Cardiac fibroblast (primary cell): ENCODE measurements around the gene ERC2.

Source experiments
- DNase-seq, 2 donors: peaks; one replicate each; pipeline versions ENCODE4 v3.0.0 to v3.0.0-alpha.2; 2010; ENCODE audit warnings: low read depth in 2 of 2
- H3K4me3 ChIP-seq, 2 donors: replicated peaks in 1 of 2; 1 replicate in 1 of 2; 2 replicates in 1 of 2; pipeline ENCODE4 v1.5.1; 2011; ENCODE audit warnings: low read depth in 2 of 2, low read length in 2 of 2, mild to moderate bottlenecking in 2 of 2, moderate library complexity in 1 of 2
- TF ChIP-seq, protein P1 (sequence below): IDR thresholded peaks from one replicate; pipeline ENCODE4 v1.5.1; 2011; ENCODE audit warnings: low read depth, mild to moderate bottlenecking, low read length, inconsistent platforms

ERC2 gene

DNA sequence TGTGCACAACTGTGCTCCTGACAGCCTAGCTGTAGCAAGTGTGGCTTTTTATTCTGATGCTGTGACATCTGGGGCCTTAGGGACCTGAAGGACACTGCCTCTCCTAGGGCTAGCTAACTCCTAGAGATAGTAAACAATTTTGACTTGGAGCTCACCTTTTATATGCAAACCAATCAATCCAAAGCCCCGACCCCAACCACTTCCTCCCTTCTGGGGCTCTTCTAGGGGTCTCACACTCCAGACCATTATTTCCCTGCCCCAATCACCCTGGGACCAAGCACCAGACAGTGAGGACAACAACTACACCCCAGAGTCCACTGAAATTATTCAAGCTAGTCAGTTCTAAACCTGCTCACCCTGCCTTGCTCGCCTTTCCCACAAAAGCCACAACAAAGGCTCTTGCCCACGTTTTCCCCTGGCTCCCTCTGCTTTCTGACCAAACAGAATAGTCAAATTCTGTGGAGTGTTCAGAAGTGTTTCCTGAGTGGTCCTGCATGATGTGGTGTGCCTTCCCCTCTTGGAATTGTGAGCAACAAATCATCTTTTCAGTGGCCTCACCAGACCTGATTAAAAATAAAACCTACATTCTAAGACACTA is 897.0 kb downstream of the ERC2 start:
- TF ChIP-seq, protein P1, sequence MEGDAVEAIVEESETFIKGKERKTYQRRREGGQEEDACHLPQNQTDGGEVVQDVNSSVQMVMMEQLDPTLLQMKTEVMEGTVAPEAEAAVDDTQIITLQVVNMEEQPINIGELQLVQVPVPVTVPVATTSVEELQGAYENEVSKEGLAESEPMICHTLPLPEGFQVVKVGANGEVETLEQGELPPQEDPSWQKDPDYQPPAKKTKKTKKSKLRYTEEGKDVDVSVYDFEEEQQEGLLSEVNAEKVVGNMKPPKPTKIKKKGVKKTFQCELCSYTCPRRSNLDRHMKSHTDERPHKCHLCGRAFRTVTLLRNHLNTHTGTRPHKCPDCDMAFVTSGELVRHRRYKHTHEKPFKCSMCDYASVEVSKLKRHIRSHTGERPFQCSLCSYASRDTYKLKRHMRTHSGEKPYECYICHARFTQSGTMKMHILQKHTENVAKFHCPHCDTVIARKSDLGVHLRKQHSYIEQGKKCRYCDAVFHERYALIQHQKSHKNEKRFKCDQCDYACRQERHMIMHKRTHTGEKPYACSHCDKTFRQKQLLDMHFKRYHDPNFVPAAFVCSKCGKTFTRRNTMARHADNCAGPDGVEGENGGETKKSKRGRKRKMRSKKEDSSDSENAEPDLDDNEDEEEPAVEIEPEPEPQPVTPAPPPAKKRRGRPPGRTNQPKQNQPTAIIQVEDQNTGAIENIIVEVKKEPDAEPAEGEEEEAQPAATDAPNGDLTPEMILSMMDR = no peak
- no peak for DNase-seq
- no peak overlapping the region for H3K4me3 ChIP-seq

DNA sequence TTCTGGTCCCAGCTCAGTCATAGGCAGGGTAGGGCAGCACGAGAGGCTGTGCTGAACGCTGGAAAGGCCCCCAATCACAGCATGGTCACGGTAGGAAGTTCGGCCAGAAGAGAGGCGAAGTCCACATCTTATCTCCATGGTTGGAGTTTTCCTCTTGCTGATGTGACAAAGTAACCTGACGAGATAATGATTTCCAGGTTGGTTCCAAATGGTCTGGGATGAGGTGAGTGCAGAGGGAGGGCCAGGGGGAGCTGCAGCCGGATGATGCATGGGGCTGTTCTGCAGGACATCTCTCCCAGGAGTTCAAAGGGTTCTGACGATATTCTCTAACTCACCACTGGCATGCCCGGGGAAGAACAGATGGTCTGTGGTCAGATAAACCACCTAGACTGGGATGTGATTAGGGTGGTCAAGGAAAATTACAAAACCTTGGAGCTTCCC is 898.0 kb downstream of the ERC2 start:
- TF ChIP-seq, protein P1 = no peak
- H3K4me3 ChIP-seq = no peak overlapping the region
- peak; percentile 3 to 17 for DNase-seq

DNA sequence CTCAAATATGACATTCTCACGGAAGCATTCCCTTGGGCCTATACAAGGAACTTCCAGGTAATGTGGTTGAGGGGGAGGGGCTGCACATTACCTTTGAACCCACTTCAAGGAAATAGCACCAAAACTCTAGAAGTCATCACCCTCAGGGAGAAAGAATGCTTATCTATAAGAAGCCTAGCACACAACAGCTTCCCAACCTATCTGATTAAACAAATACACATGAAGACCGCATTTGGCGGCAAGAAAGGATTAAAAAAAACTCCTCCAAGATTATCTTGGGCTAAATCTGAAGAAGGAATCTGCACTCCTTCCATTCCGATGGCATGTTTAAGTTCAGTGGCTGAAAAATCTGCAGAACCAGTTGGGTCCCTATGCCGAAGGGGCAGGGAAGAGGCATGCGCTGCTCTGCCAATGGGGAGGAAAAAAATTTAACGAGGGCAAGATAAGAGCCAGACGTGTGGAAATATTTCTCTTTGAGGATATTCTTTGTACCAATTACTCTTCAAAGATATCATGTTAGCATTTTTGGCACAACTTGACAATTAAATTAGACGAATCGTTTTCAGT is 899.2 kb downstream of the ERC2 start:
- H3K4me3 ChIP-seq = no peak overlapping the region
- TF ChIP-seq, protein P1 = no peak
- DNase-seq = no peak

DNA sequence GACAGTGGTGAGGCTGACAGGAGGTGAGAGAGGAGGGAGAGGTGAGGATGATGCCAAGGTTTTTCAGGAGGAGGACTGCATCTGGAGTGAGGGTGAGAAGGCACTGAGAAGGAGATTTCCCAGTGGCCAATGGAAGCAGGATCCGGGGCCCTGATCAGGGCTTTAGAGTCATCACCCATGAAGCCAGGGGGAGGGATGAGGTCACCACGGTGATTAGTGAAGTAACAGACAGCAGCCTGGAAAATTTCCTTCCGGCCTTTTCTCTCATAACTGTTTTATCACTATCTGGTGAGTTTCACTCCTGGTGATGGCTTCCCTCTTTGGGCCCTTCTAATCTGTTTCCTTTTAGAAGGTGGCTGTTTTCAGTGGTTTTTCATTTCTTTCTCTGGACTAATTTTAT is 900.7 kb downstream of the ERC2 start:
- no peak for DNase-seq
- TF ChIP-seq, protein P1 = no peak
- no peak overlapping the region for H3K4me3 ChIP-seq

DNA sequence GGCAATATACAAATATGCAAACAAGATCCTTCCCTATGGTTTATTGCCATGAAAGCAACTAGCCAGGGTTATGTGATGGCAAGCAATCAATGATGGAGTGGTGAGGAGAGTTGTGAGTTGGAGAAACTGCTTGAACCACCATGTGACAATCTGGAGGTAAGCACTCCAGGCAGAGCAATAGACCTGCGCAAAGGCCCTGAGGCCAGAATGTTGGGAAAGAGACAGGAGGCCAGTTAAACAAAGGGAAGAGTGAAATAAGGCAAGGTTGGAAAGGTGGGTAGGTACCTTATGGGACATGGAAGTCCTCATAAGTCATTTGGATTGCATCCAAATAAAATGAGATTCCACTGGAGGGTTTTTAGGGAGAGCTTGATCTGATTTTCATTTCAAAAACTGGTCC is 901.1 kb downstream of the ERC2 start:
- TF ChIP-seq, protein P1 = no peak
- H3K4me3 ChIP-seq = no peak overlapping the region
- DNase-seq = no peak

DNA sequence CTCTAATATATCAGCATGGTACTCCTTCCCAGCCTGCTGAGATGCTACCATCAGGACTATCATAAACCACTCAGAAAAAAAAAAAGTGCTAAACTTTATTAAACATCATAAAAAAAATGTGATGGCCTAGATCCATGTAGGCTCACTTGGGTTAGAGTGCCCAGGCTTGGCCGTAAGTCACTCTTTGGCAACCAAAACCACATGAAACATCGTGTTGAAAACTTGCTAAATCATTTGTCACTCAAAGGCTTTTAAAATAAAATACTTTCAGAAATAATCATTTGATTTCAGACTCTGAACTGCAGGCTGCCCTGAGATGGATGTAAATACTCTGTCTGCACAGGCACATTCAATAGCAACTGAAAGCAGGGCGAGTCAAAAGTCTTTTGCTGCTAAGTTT is 902.7 kb downstream of the ERC2 start:
- TF ChIP-seq, protein P1 = no peak
- no peak overlapping the region for H3K4me3 ChIP-seq
- DNase-seq = no peak

DNA sequence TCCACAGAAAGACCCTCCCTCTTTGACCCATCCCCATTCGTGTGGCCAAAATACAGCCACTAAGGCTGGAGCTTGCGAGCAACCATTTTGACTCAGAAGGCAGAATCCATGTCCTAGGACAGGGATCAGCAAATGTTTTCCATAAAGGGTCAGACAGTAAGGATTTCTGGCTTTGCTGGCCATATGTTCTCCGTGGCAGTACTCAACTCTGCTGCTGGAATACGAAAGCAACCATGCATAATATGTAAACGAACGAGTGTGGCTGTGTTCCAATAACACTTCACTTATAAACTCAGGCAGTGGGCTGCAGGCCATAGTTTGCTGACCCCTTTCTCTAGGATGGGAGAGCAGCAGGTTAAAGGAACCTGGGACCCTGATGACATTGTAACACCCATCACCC is 903.5 kb downstream of the ERC2 start:
- TF ChIP-seq, protein P1 = no peak
- H3K4me3 ChIP-seq = no peak overlapping the region
- DNase-seq = no peak
